Lower leg skin (tissue), 4 donors: ENCODE data around the gene SRSF4. TPM values are rescaled to one million over a fixed set of nuclear protein-coding genes. Genes with fewer than 3 reads are reported as not detected.

Experiments
- DNase-seq, 2 donors: peaks; one replicate each; pipeline ENCODE4 v3.0.0-alpha.2; 2019; ENCODE audit warnings: low spot score in 2 of 2
- H3K4me3 ChIP-seq: fragments of 200-600 bp; sonication (generic); 2 replicates; pipeline ENCODE4 v1.5.1; 2017; ENCODE audit warnings: mild to moderate bottlenecking, low read depth; ENCODE audit not compliant: poor library complexity, severe bottlenecking
- CTCF ChIP-seq, 3 donors: fragments of 450-650 bp; IDR thresholded peaks; one replicate each; pipeline ENCODE4 v1.5.1; 2016; ENCODE audit warnings: antibody characterized with exemption in 3 of 3, mild to moderate bottlenecking in 3 of 3, moderate library complexity in 2 of 3
- POLR2A ChIP-seq, 2 donors: fragments of 450-650 bp; IDR thresholded peaks; one replicate each; pipeline ENCODE4 v1.6.1; 2016 to 2017; ENCODE audit warnings: antibody characterized with exemption in 2 of 2, mild to moderate bottlenecking in 1 of 2, moderate library complexity in 1 of 2
- WGBS, 2 donors: methylation state at CpG; one replicate each; pipeline ENCODE4 v1.1.5; 2018; 5-methylcytosine and 5-hydroxymethylcytosine counted together
- intact Hi-C: fragments of 100-400 bp; cut with DNase I; formaldehyde crosslinking; loops from one replicate; pipeline ENCODE4 v1.15.0; 2023; ENCODE audit warnings: low total_unique reads
- total RNA-seq, 4 donors: library from RNA; depleted of rRNA; stranded (reverse); fragments of >200 nt; gene quantifications; one replicate each; pipeline ENCODE4 v1.1.0, GENCODE V29; 2016

Gene SRSF4
- total RNA-seq, 4 donors from 2014 or later: 47.3 to 89.4 (median 58.5) TPM

- WGBS, 2 donors: 26 to 29% methylated on average over 4 of the region's 4 CpGs
- no peak for TF ChIP-seq POLR2A (IDR thresholded peaks at IDR 0.05)
- TF ChIP-seq CTCF (IDR thresholded peaks at IDR 0.05): no peak
- intact Hi-C loops: no loop called here
Observed at GRCh38 chr1:29176576-29176975, 5.1 kb downstream of the SRSF4 start.

GRCh38 chr1:29172415-29172939 lies 9.2 kb downstream of the SRSF4 start:
- whole genome bisulfite sequencing, 2 donors: 88 to 89% methylated on average over 8 of the region's 8 CpGs
- TF ChIP-seq CTCF (IDR thresholded peaks at IDR 0.05) (no peak), POLR2A (IDR thresholded peaks at IDR 0.05) (no peak)
- H3K4me3 ChIP-seq: no peak overlapping the region
- intact Hi-C loops: no loop called here
- DNase-seq: peak in 1 of 2 donors; percentile 53

More at GRCh38 chr1:29176576-29176975, 5.1 kb downstream of the SRSF4 start:
- no peak overlapping the region for H3K4me3 ChIP-seq
- no peak for DNase-seq

GRCh38 chr1:29171521-29171920 lies 10.2 kb downstream of the SRSF4 start:
- TF ChIP-seq POLR2A (IDR thresholded peaks at IDR 0.05) (no peak), CTCF (IDR thresholded peaks at IDR 0.05) (no peak)
- intact Hi-C loops: no loop called here
- DNase-seq: no peak
- no peak overlapping the region for H3K4me3 ChIP-seq
- WGBS, 2 donors: 79 to 83% methylated on average over 5 of the region's 5 CpGs

- TF ChIP-seq CTCF (IDR thresholded peaks at IDR 0.05) (no peak), POLR2A (IDR thresholded peaks at IDR 0.05) (no peak)
- 26% methylated on average over 3 of the region's 3 CpGs for WGBS, 2 donors
- H3K4me3 ChIP-seq: no peak overlapping the region
- intact Hi-C loops: no loop called here
- no peak for DNase-seq
Observed at GRCh38 chr1:29171089-29171488, 10.6 kb downstream of the SRSF4 start.

- intact Hi-C loops: no loop called here
- no peak for DNase-seq
- WGBS, 2 donors: 62 to 67% methylated on average over 3 of the region's 3 CpGs
- no peak overlapping the region for H3K4me3 ChIP-seq
- TF ChIP-seq POLR2A (IDR thresholded peaks at IDR 0.05) (no peak), CTCF (IDR thresholded peaks at IDR 0.05) (no peak)
Observed at GRCh38 chr1:29169976-29170375, 11.7 kb downstream of the SRSF4 start.

GRCh38 chr1:29167904-29168303 lies 13.8 kb downstream of the SRSF4 start:
- no peak for DNase-seq
- TF ChIP-seq POLR2A (IDR thresholded peaks at IDR 0.05): no peak
- no peak for TF ChIP-seq CTCF (IDR thresholded peaks at IDR 0.05)
- WGBS, 2 donors: 96 to 97% methylated on average over 9 of the region's 9 CpGs
- no peak overlapping the region for H3K4me3 ChIP-seq
- intact Hi-C loops: no loop called here
